PFSK-1 (cell line): ENCODE data around the gene CHSY3.

Source experiments
- SIN3A ChIP-seq: IDR thresholded peaks from 2 replicates; pipeline ENCODE4 v1.6.1; 2012; ENCODE audit warnings: mild to moderate bottlenecking, low read length, moderate library complexity, borderline replicate concordance; ENCODE audit not compliant: insufficient read depth
- TF ChIP-seq, protein P1 (sequence below), 2 experiments: IDR thresholded peaks; 2 replicates each; pipeline versions ENCODE4 v1.6.1 to v1.8.0; 2011 to 2012; ENCODE audit warnings: low read depth in 2 of 2, low read length in 2 of 2, control low read depth in 1 of 2, inconsistent platforms in 1 of 2, mild to moderate bottlenecking in 1 of 2, moderate library complexity in 1 of 2; ENCODE audit not compliant: insufficient read depth in 1 of 2

- TF ChIP-seq, protein P1, sequence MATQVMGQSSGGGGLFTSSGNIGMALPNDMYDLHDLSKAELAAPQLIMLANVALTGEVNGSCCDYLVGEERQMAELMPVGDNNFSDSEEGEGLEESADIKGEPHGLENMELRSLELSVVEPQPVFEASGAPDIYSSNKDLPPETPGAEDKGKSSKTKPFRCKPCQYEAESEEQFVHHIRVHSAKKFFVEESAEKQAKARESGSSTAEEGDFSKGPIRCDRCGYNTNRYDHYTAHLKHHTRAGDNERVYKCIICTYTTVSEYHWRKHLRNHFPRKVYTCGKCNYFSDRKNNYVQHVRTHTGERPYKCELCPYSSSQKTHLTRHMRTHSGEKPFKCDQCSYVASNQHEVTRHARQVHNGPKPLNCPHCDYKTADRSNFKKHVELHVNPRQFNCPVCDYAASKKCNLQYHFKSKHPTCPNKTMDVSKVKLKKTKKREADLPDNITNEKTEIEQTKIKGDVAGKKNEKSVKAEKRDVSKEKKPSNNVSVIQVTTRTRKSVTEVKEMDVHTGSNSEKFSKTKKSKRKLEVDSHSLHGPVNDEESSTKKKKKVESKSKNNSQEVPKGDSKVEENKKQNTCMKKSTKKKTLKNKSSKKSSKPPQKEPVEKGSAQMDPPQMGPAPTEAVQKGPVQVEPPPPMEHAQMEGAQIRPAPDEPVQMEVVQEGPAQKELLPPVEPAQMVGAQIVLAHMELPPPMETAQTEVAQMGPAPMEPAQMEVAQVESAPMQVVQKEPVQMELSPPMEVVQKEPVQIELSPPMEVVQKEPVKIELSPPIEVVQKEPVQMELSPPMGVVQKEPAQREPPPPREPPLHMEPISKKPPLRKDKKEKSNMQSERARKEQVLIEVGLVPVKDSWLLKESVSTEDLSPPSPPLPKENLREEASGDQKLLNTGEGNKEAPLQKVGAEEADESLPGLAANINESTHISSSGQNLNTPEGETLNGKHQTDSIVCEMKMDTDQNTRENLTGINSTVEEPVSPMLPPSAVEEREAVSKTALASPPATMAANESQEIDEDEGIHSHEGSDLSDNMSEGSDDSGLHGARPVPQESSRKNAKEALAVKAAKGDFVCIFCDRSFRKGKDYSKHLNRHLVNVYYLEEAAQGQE (IDR thresholded peaks at IDR 0.05; ENCODE audit: insufficient read depth in 1 of 2, low read depth in 2 of 2, low read length in 2 of 2), result no peak
- TF ChIP-seq SIN3A, result no peak
These were observed 131.1 kb downstream of the CHSY3 start for GRCh38 chr5:130035388-130035787.
